SK-N-SH (cell line): ENCODE results near the gene TET1.

ENCODE experiments used
- CHD2 ChIP-seq: fragments of 150-350 bp; IDR thresholded peaks from 2 replicates; pipeline ENCODE4 v1.6.1; 2018; ENCODE audit warnings: low read length; ENCODE audit not compliant: partially characterized antibody
- EP300 ChIP-seq, 2 experiments: IDR thresholded peaks; 2 replicates each; pipeline versions ENCODE4 v1.4.0 to v1.6.1; 2012; ENCODE audit warnings: borderline replicate concordance in 1 of 2, low read depth in 1 of 2, low read length in 1 of 2
- POLR2AphosphoS5 ChIP-seq: IDR thresholded peaks from 2 replicates; pipeline ENCODE4 v1.6.1; 2012; ENCODE audit warnings: low read depth, low read length
- RAD21 ChIP-seq: IDR thresholded peaks from 2 replicates; pipeline ENCODE4 v1.6.1; 2012; ENCODE audit warnings: mild to moderate bottlenecking, low read length
- RXRA ChIP-seq: IDR thresholded peaks from 2 replicates; pipeline ENCODE4 v1.4.0; 2012; ENCODE audit warnings: low read depth, mild to moderate bottlenecking, borderline replicate concordance
- TF ChIP-seq, protein P1 (sequence below): fragments of 200-600 bp; sonication (generic); IDR thresholded peaks from 2 replicates; pipeline ENCODE4 v1.6.1; 2017; ENCODE audit warnings: antibody characterized with exemption, mild to moderate bottlenecking, moderate library complexity
- TF ChIP-seq, protein P2 (sequence below): IDR thresholded peaks from 2 replicates; pipeline ENCODE4 v1.4.0; 2012; ENCODE audit warnings: low read depth, borderline replicate concordance

DNA sequence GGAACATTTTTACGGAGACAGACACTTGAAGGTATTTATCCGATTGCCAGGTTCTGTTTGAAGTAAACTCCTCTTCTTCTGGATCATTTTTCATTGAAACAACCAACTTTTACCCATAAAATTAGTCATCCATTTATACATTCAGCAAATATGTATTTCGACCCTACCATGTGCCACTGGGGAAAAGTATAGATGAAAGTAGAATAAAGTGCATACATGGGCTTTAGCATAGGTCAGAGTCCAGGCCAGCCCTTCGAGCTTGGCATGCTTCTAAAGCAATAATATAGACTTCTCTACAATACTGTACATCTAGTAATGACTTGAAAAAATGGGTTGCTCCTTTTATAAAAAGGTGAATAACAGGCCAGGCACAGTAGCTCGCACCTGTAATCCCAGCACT, 42.9 kb upstream of the TET1 start:
- TF ChIP-seq, protein P1, sequence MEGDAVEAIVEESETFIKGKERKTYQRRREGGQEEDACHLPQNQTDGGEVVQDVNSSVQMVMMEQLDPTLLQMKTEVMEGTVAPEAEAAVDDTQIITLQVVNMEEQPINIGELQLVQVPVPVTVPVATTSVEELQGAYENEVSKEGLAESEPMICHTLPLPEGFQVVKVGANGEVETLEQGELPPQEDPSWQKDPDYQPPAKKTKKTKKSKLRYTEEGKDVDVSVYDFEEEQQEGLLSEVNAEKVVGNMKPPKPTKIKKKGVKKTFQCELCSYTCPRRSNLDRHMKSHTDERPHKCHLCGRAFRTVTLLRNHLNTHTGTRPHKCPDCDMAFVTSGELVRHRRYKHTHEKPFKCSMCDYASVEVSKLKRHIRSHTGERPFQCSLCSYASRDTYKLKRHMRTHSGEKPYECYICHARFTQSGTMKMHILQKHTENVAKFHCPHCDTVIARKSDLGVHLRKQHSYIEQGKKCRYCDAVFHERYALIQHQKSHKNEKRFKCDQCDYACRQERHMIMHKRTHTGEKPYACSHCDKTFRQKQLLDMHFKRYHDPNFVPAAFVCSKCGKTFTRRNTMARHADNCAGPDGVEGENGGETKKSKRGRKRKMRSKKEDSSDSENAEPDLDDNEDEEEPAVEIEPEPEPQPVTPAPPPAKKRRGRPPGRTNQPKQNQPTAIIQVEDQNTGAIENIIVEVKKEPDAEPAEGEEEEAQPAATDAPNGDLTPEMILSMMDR: no peak
- TF ChIP-seq POLR2AphosphoS5 (no peak), CHD2 (no peak), EP300 (IDR thresholded peaks at IDR 0.05; ENCODE audit: borderline replicate concordance in 1 of 2, low read depth in 1 of 2, low read length in 1 of 2) (no peak), RAD21 (no peak), RXRA (no peak)
- TF ChIP-seq, protein P2, sequence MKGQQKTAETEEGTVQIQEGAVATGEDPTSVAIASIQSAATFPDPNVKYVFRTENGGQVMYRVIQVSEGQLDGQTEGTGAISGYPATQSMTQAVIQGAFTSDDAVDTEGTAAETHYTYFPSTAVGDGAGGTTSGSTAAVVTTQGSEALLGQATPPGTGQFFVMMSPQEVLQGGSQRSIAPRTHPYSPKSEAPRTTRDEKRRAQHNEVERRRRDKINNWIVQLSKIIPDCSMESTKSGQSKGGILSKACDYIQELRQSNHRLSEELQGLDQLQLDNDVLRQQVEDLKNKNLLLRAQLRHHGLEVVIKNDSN: no peak
